Measurements from ENCODE around the gene GPR62. TPM values are rescaled to one million over a fixed set of nuclear protein-coding genes. Genes with fewer than 3 reads are reported as not detected.
A peak's percentile ranks its signal among the peaks of the same experiment; 100 is the strongest.

Gene GPR62
- polyA plus RNA-seq, 1 of the 3 experiments (the other 2 are of a cell fraction) = 0.02 TPM

DNA sequence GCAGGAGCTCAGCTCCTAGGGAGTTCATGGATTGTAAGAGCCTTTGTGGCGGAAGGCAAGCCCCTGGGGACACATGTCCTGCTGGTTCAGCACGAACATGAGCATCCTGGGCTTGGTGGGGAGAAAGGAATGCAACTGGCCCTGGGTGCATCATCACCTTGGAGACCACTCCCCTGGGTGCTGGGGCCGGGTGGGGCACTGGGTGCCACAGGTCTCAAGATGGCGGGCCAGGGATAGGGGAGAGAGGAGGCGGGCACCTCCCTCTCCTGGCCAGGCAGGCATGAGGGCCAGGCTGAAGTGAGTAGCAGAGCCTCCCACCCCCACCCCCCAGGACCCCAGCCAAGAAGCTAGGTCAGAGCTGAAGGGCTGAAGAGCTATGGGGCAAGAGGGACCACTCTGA, 11.3 kb downstream of the GPR62 start:
- peak overlapping the region; percentile 79 for H3K9ac ChIP-seq
- H3K27ac ChIP-seq (ENCODE audit: low read depth in 2 of 2, low read length in 1 of 2) = peak overlapping the region in 1 of 2 experiments; percentile 74; a peak in 3 of 4 replicates
- no peak for DNase-seq
- peaks cover 39% of the 10 kb centered on the region for H3K79me2 ChIP-seq (ENCODE audit: insufficient read depth)
- POLR2A ChIA-PET = interaction anchor here (3.9 kb wide), 1 partner anchor 24 kb away, joined by 19 read pairs; the partner anchor contains the start of genes PARP3 and RRP9
- no peak overlapping the region for H2AFZ ChIP-seq (ENCODE audit: low read depth)
- H3K27me3 ChIP-seq (ENCODE audit: insufficient read depth) = no peaks in the 10 kb centered on the region
- peak overlapping the region; percentile 99 for H3K4me2 ChIP-seq
- peaks cover 4 to 66% of the 10 kb centered on the region in 2 experiments; a peak in 2 of 4 replicates for H3K4me1 ChIP-seq (ENCODE audit: control insufficient read depth in 1 of 2, insufficient read depth in 2 of 2, low read depth in 1 of 2, low read length in 1 of 2)
- H3F3A ChIP-seq (replicated peaks; ENCODE audit: insufficient read depth) = peaks cover 12% of the 10 kb centered on the region
- TF ChIP-seq FOXM1 (IDR thresholded peaks at IDR 0.05; ENCODE audit: low read depth) (no peak), CHD2 (IDR thresholded peaks at IDR 0.05; ENCODE audit: low read length, partially characterized antibody) (no peak), MXI1 (IDR thresholded peaks at IDR 0.05; ENCODE audit: low read depth, low read length) (no peak), SMC3 (IDR thresholded peaks at IDR 0.05; ENCODE audit: low read depth, low read length) (no peak), FOSL2 (IDR thresholded peaks at IDR 0.05; ENCODE audit: borderline replicate concordance, low read depth) (no peak), RFX5 (IDR thresholded peaks at IDR 0.05; ENCODE audit: low read length) (no peak), ELF1 (IDR thresholded peaks at IDR 0.05) (no peak), GATA2 (CRISPR knock-in tag; IDR thresholded peaks at IDR 0.05) (no peak), SIN3A (IDR thresholded peaks at IDR 0.05; ENCODE audit: borderline replicate concordance, low read depth, low read length) (no peak)
- TF ChIP-seq, protein P1, sequence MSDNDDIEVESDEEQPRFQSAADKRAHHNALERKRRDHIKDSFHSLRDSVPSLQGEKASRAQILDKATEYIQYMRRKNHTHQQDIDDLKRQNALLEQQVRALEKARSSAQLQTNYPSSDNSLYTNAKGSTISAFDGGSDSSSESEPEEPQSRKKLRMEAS (IDR thresholded peaks at IDR 0.05; ENCODE audit: low read depth) = no peak
- TF ChIP-seq, protein P2, sequence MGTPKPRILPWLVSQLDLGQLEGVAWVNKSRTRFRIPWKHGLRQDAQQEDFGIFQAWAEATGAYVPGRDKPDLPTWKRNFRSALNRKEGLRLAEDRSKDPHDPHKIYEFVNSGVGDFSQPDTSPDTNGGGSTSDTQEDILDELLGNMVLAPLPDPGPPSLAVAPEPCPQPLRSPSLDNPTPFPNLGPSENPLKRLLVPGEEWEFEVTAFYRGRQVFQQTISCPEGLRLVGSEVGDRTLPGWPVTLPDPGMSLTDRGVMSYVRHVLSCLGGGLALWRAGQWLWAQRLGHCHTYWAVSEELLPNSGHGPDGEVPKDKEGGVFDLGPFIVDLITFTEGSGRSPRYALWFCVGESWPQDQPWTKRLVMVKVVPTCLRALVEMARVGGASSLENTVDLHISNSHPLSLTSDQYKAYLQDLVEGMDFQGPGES (IDR thresholded peaks at IDR 0.05; ENCODE audit: low read depth, low read length) = no peak
- TF ChIP-seq, protein P3, sequence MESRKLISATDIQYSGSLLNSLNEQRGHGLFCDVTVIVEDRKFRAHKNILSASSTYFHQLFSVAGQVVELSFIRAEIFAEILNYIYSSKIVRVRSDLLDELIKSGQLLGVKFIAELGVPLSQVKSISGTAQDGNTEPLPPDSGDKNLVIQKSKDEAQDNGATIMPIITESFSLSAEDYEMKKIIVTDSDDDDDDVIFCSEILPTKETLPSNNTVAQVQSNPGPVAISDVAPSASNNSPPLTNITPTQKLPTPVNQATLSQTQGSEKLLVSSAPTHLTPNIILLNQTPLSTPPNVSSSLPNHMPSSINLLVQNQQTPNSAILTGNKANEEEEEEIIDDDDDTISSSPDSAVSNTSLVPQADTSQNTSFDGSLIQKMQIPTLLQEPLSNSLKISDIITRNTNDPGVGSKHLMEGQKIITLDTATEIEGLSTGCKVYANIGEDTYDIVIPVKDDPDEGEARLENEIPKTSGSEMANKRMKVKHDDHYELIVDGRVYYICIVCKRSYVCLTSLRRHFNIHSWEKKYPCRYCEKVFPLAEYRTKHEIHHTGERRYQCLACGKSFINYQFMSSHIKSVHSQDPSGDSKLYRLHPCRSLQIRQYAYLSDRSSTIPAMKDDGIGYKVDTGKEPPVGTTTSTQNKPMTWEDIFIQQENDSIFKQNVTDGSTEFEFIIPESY (IDR thresholded peaks at IDR 0.05; ENCODE audit: borderline replicate concordance, low read depth) = no peak
- TF ChIP-seq, protein P4, sequence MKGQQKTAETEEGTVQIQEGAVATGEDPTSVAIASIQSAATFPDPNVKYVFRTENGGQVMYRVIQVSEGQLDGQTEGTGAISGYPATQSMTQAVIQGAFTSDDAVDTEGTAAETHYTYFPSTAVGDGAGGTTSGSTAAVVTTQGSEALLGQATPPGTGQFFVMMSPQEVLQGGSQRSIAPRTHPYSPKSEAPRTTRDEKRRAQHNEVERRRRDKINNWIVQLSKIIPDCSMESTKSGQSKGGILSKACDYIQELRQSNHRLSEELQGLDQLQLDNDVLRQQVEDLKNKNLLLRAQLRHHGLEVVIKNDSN (IDR thresholded peaks at IDR 0.05; ENCODE audit: borderline replicate concordance, low read depth) = no peak
- no peaks in the 10 kb centered on the region for H3K9me2 ChIP-seq
- 0 out of 2 replicates have a peak, but pooled peaks cover 4% of the 10 kb centered on the region for H4K20me1 ChIP-seq (ENCODE audit: insufficient read depth)
- peak overlapping the region; percentile 76 to 79 for H3K4me3 ChIP-seq (ENCODE audit: low read depth in 2 of 2, low read length in 1 of 2)
- H3K36me3 ChIP-seq (replicated peaks in 1 of 2; ENCODE audit: control insufficient read depth in 1 of 2, insufficient read depth in 2 of 2, low read length in 1 of 2) = peaks cover 0 to 1% of the 10 kb centered on the region in 2 experiments
- WGBS (ENCODE audit: low lambda C conversion rate) = 100% methylated on average over 3 of the region's 5 CpGs
- CTCF ChIA-PET = interaction anchor here (1.0 to 10.7 kb wide), 5 partner anchors 7 to 36 kb away, joined by 3 to 84 read pairs (median 10); partner anchors contain the start of genes ABHD14A, ABHD14B, GPR62 and PARP3
- no peaks in the 10 kb centered on the region for H3K9me3 ChIP-seq
